ENCODE measurements around the gene FOXG1. TPM values are rescaled to one million over a fixed set of nuclear protein-coding genes. Genes with fewer than 3 reads are reported as not detected.

FOXG1 gene
- total RNA-seq, 6 experiments from 2014 or later: not detected

GRCh38 chr14:28762303-28762954 is 4.2 kb upstream of the FOXG1 start:
- no peak for ATAC-seq
- intact Hi-C loops (cut with DNase I): no loop called here

GRCh38 chr14:28762955-28763326 is 3.6 kb upstream of the FOXG1 start:
- TF ChIP-seq POLR2A (IDR thresholded peaks at IDR 0.05): no peak
- Histone ChIP-seq H3K4me1 (peaks cover 0 to 10% (median 0%) of the 10 kb centered on the region in 4 donors), H3K9me3 (no peaks in the 10 kb centered on the region), H3K27ac (no peak overlapping the region), H3K27me3 (peaks cover 21 to 56% of the 10 kb centered on the region in 2 donors), H3K36me3 (no peaks in the 10 kb centered on the region), H3K4me3 (no peak overlapping the region)
- DNase-seq (no peak), ATAC-seq (no peak)
- intact Hi-C loops (cut with DNase I): no loop called here
- WGBS (ENCODE audit: insufficient coverage, low coverage, low lambda C conversion rate, missing lambda C conversion rate): 0% methylated on average over 3 of the region's 3 CpGs

More at GRCh38 chr14:28762303-28762954, 4.2 kb upstream of the FOXG1 start:
- Histone ChIP-seq H3K27ac (no peak overlapping the region), H3K4me3 (no peak overlapping the region), H3K4me1 (peaks cover 0 to 10% (median 0%) of the 10 kb centered on the region in 4 donors), H3K9me3 (no peaks in the 10 kb centered on the region), H3K27me3 (peaks cover 26 to 59% of the 10 kb centered on the region in 2 donors), H3K36me3 (no peaks in the 10 kb centered on the region)
- 8% methylated on average over 8 of the region's 8 CpGs for WGBS (ENCODE audit: insufficient coverage, low coverage, low lambda C conversion rate, missing lambda C conversion rate)
- no peak for DNase-seq
- TF ChIP-seq POLR2A (IDR thresholded peaks at IDR 0.05) (no peak), CTCF (IDR thresholded peaks at IDR 0.05) (no peak)

GRCh38 chr14:28763751-28764256 is 2.8 kb upstream of the FOXG1 start:
- 4% methylated on average over 4 of the region's 4 CpGs for WGBS (ENCODE audit: insufficient coverage, low coverage, low lambda C conversion rate, missing lambda C conversion rate)
- Histone ChIP-seq H3K27me3 (peaks cover 20 to 54% of the 10 kb centered on the region in 2 donors), H3K9me3 (no peaks in the 10 kb centered on the region), H3K27ac (no peak overlapping the region), H3K36me3 (no peaks in the 10 kb centered on the region), H3K4me1 (peaks cover 0 to 10% (median 0%) of the 10 kb centered on the region in 4 donors), H3K4me3 (no peak overlapping the region)
- intact Hi-C loops (cut with DNase I): no loop called here
- no peak for ATAC-seq
- no peak for TF ChIP-seq POLR2A (IDR thresholded peaks at IDR 0.05)
- TF ChIP-seq CTCF (IDR thresholded peaks at IDR 0.05): no peak
- no peak for DNase-seq

- Histone ChIP-seq H3K9me3 (no peaks in the 10 kb centered on the region), H3K27me3 (peaks cover 17 to 49% of the 10 kb centered on the region in 2 donors), H3K4me1 (peaks cover 0 to 10% (median 0%) of the 10 kb centered on the region in 4 donors), H3K36me3 (no peaks in the 10 kb centered on the region), H3K4me3 (no peak overlapping the region), H3K27ac (no peak overlapping the region)
- 6% methylated on average over 16 of the region's 16 CpGs for WGBS (ENCODE audit: insufficient coverage, low coverage, low lambda C conversion rate, missing lambda C conversion rate)
- intact Hi-C loops (cut with DNase I): no loop called here
- ATAC-seq: no peak
- no peak for DNase-seq
- TF ChIP-seq CTCF (IDR thresholded peaks at IDR 0.05): no peak
These were observed 2.1 kb upstream of the FOXG1 start for GRCh38 chr14:28764257-28765160.
